Suprapubic skin (tissue), 4 donors: ENCODE measurements around the gene NFKBIA. TPM values are rescaled to one million over a fixed set of nuclear protein-coding genes. Genes with fewer than 3 reads are reported as not detected.
"Not testable (repeated sequence)": the region's sequence is repeated elsewhere in the genome, so short reads cannot be mapped to it uniquely, and the experiment has no call there.

Experiments used
- DNase-seq, 2 donors: peaks; one replicate each; pipeline ENCODE4 v3.0.0-alpha.2; 2019; ENCODE audit warnings: low spot score in 2 of 2
- H3K27ac ChIP-seq: fragments of 200-600 bp; sonication (generic); one replicate; pipeline ENCODE4 v1.5.1; 2019
- H3K27me3 ChIP-seq: fragments of 200-600 bp; sonication (generic); one replicate; pipeline ENCODE4 v1.5.1; 2019
- H3K36me3 ChIP-seq: fragments of 200-600 bp; sonication (generic); one replicate; pipeline ENCODE4 v1.5.1; 2019
- H3K4me1 ChIP-seq: fragments of 200-600 bp; sonication (generic); one replicate; pipeline ENCODE4 v1.5.1; 2019
- H3K4me3 ChIP-seq: fragments of 200-600 bp; sonication (generic); one replicate; pipeline ENCODE4 v1.5.1; 2019; ENCODE audit warnings: mild to moderate bottlenecking
- H3K9me3 ChIP-seq: fragments of 200-600 bp; sonication (generic); one replicate; pipeline ENCODE4 v1.5.1; 2019
- CTCF ChIP-seq, 2 donors: fragments of 200-600 bp in 1 of 2; fragments of 450-650 bp in 1 of 2; sonication (generic) in 1 of 2; IDR thresholded peaks; one replicate each; pipeline ENCODE4 v1.5.1; 2016 to 2019; ENCODE audit warnings: antibody characterized with exemption in 2 of 2, mild to moderate bottlenecking in 1 of 2, moderate library complexity in 1 of 2
- EP300 ChIP-seq: sonication (generic); formaldehyde crosslinking; IDR thresholded peaks from one replicate; pipeline ENCODE4 v1.6.1; 2017; ENCODE audit warnings: antibody characterized with exemption
- POLR2A ChIP-seq, 2 donors: fragments of 450-650 bp; IDR thresholded peaks; one replicate each; pipeline ENCODE4 v1.6.1; 2017; ENCODE audit warnings: antibody characterized with exemption in 2 of 2, mild to moderate bottlenecking in 2 of 2, moderate library complexity in 2 of 2
- POLR2AphosphoS5 ChIP-seq, 3 donors: sonication (generic); formaldehyde crosslinking; IDR thresholded peaks; one replicate each; pipeline ENCODE4 v1.6.1; 2017; ENCODE audit warnings: antibody characterized with exemption in 3 of 3
- WGBS: methylation state at CpG from one replicate; pipeline ENCODE4 v1.1.5; 2018; 5-methylcytosine and 5-hydroxymethylcytosine counted together
- total RNA-seq, 4 donors: library from RNA; depleted of rRNA; stranded (reverse); fragments of >200 nt; gene quantifications; one replicate each; pipeline ENCODE4 v1.1.0, GENCODE V29; 2016

NFKBIA gene
- total RNA-seq, 4 donors from 2014 or later: 510 to 768 (median 735) TPM

- Histone ChIP-seq H3K36me3 (no peaks in the 10 kb centered on the region), H3K27me3 (no peaks in the 10 kb centered on the region), H3K4me1 (peaks cover 36% of the 10 kb centered on the region), H3K9me3 (no peaks in the 10 kb centered on the region), H3K4me3 (no peak overlapping the region), H3K27ac (peak overlapping the region; percentile 57)
- 35% methylated on average over 8 of the region's 15 CpGs for WGBS
- no peak for DNase-seq
- TF ChIP-seq CTCF (IDR thresholded peaks at IDR 0.05) (no peak), POLR2A (IDR thresholded peaks at IDR 0.05) (no peak), POLR2AphosphoS5 (IDR thresholded peaks at IDR 0.05) (no peak), EP300 (no peak)
These were observed 19.3 kb downstream of the NFKBIA start for GRCh38 chr14:35385042-35385839.

GRCh38 chr14:35384455-35385041, 20.0 kb downstream of the NFKBIA start:
- no peak for DNase-seq
- no peaks in the 10 kb centered on the region for H3K27me3 ChIP-seq
- H3K4me3 ChIP-seq: no peak overlapping the region
- peaks cover 36% of the 10 kb centered on the region for H3K4me1 ChIP-seq
- 62% methylated on average over 9 of the region's 11 CpGs for WGBS
- H3K27ac ChIP-seq: peak overlapping the region; percentile 62
- no peak for TF ChIP-seq CTCF (IDR thresholded peaks at IDR 0.05)
- no peaks in the 10 kb centered on the region for H3K9me3 ChIP-seq
- no peaks in the 10 kb centered on the region for H3K36me3 ChIP-seq

GRCh38 chr14:35383569-35384454, 20.7 kb downstream of the NFKBIA start:
- Histone ChIP-seq H3K4me3 (no peak overlapping the region), H3K36me3 (no peaks in the 10 kb centered on the region), H3K27me3 (no peaks in the 10 kb centered on the region), H3K27ac (peak overlapping the region; percentile 62), H3K4me1 (peaks cover 36% of the 10 kb centered on the region), H3K9me3 (no peaks in the 10 kb centered on the region)
- DNase-seq: no peak
- WGBS: 62% methylated on average over 10 of the region's 10 CpGs
- TF ChIP-seq POLR2AphosphoS5 (IDR thresholded peaks at IDR 0.05) (no peak), EP300 (no peak), CTCF (IDR thresholded peaks at IDR 0.05) (no peak), POLR2A (IDR thresholded peaks at IDR 0.05) (no peak)

GRCh38 chr14:35380794-35381193, 23.8 kb downstream of the NFKBIA start:
- Histone ChIP-seq H3K27me3 (no peaks in the 10 kb centered on the region), H3K9me3 (no peaks in the 10 kb centered on the region), H3K36me3 (no peaks in the 10 kb centered on the region), H3K4me1 (peaks cover 21% of the 10 kb centered on the region), H3K27ac (no peak overlapping the region), H3K4me3 (no peak overlapping the region)
- TF ChIP-seq POLR2A (IDR thresholded peaks at IDR 0.05) (no peak), POLR2AphosphoS5 (IDR thresholded peaks at IDR 0.05) (no peak), EP300 (no peak), CTCF (IDR thresholded peaks at IDR 0.05) (no peak)
- WGBS: 70% methylated on average over 7 of the region's 7 CpGs
- no peak for DNase-seq

GRCh38 chr14:35379234-35379933, 25.2 kb downstream of the NFKBIA start:
- WGBS: 76% methylated on average over 9 of the region's 9 CpGs
- H3K27ac ChIP-seq, H3K36me3 ChIP-seq, H3K27me3 ChIP-seq, DNase-seq, H3K4me3 ChIP-seq, H3K9me3 ChIP-seq: not testable (repeated sequence)
- H3K4me1 ChIP-seq: peaks cover 18% of the 10 kb centered on the region
